ENCODE data around the gene NXPE4. TPM values are rescaled to one million over a fixed set of nuclear protein-coding genes. Genes with fewer than 3 reads are reported as not detected.

The NXPE4 gene
- total RNA-seq, 2 donors from 2014 or later = 95.2 to 178 TPM

DNA sequence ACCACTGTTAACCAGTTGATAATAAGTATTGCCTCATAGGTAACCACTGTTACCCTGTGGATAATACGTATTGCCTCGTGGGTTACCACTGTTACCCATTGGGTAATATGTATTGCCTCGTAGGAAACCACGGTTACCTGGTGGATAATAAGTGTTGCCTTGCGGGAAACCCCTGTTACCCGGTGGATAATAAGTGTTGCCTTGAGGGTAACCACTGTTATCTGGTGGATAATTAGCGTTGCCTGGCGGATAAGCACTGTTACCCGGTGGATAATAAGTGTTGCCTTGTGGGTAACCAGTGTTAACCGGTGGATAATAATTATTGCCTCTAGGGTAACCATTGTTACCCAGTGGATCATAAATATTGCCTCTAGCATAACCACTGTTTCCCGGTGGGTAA is 27.3 kb upstream of the NXPE4 start:
- intact Hi-C loops (cut with DNase I) = no loop called here
- no peaks in the 10 kb centered on the region for H3K27me3 ChIP-seq

DNA sequence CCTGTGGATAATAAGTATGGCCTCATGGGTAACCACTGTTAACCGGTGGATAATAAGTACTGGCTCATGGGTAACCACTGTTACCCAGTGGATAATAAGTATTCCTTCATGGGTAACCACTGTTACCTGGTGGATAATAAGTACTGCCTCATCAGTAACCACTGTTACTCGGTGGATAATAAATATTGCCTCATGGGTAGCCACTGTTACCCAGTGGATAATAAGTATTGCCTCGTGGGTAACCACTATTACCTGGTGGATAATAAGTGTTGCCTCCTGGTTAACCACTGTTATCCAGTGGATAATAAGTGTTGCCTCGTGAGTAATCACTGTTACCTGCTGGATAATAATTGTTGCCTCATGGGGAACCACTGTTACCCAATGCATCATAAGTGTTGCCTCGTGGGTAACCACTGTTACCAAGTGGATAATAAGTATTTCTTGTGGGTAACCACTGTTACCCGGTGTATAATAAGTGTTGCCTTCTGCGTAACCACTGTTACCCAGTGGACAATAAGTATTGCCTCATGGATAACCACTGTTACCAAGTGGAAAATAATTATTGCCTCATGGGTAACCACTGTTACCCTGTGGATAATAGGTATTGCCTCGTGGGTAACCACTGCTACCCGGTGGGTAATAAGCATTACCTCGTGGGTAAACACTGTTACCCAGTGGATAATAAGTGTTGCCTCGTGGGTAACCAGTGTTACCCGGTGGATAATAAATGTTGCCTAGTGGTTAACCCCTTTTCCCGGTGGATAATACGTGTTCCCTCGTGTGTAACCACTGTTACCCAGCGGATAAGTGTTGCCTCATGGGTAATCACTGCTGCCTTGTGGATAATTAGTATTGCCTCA is 26.6 kb upstream of the NXPE4 start:
- Histone ChIP-seq H3K9me3 (no peaks in the 10 kb centered on the region), H3K27me3 (no peaks in the 10 kb centered on the region), H3K36me3 (no peaks in the 10 kb centered on the region), H3K4me3 (no peak overlapping the region), H3K9ac (ENCODE audit: low read depth in 2 of 2, low read length in 2 of 2) (no peak overlapping the region), H3K4me1 (no peaks in the 10 kb centered on the region), H3K27ac (no peak overlapping the region)
- peak; percentile 12 for DNase-seq
- intact Hi-C loops (cut with DNase I) = no loop called here
- TF ChIP-seq, protein P1, sequence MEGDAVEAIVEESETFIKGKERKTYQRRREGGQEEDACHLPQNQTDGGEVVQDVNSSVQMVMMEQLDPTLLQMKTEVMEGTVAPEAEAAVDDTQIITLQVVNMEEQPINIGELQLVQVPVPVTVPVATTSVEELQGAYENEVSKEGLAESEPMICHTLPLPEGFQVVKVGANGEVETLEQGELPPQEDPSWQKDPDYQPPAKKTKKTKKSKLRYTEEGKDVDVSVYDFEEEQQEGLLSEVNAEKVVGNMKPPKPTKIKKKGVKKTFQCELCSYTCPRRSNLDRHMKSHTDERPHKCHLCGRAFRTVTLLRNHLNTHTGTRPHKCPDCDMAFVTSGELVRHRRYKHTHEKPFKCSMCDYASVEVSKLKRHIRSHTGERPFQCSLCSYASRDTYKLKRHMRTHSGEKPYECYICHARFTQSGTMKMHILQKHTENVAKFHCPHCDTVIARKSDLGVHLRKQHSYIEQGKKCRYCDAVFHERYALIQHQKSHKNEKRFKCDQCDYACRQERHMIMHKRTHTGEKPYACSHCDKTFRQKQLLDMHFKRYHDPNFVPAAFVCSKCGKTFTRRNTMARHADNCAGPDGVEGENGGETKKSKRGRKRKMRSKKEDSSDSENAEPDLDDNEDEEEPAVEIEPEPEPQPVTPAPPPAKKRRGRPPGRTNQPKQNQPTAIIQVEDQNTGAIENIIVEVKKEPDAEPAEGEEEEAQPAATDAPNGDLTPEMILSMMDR (IDR thresholded peaks at IDR 0.05) = no peak

More for the DNA sequence above, 27.3 kb upstream of the NXPE4 start:
- no peak overlapping the region for H3K9ac ChIP-seq (ENCODE audit: low read depth in 2 of 2, low read length in 2 of 2)
- DNase-seq = peak; percentile 16
- H3K4me3 ChIP-seq = no peak overlapping the region
- no peaks in the 10 kb centered on the region for H3K4me1 ChIP-seq
- H3K36me3 ChIP-seq = no peaks in the 10 kb centered on the region
- TF ChIP-seq, protein P1 (IDR thresholded peaks at IDR 0.05) = no peak
- no peaks in the 10 kb centered on the region for H3K9me3 ChIP-seq
- no peak overlapping the region for H3K27ac ChIP-seq

DNA sequence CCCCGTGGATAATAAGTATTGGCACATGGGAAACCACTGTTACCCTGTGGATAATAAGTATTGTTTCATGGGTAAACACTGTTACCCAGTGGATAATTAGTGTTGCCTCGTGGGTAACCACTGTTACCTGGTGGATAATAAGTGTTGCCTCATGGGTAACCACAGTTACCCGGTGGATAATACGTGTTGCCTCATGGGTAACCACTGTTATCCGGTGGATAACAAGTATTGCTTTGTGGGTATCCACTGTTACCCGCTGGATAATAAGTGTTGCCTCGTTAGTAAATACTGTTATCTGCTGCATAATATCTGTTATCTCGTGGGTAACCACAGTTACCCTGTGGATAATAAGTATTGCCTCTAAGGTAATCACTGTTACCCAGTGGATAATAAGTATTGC is 25.5 kb upstream of the NXPE4 start:
- intact Hi-C loops (cut with DNase I) = no loop called here

DNA sequence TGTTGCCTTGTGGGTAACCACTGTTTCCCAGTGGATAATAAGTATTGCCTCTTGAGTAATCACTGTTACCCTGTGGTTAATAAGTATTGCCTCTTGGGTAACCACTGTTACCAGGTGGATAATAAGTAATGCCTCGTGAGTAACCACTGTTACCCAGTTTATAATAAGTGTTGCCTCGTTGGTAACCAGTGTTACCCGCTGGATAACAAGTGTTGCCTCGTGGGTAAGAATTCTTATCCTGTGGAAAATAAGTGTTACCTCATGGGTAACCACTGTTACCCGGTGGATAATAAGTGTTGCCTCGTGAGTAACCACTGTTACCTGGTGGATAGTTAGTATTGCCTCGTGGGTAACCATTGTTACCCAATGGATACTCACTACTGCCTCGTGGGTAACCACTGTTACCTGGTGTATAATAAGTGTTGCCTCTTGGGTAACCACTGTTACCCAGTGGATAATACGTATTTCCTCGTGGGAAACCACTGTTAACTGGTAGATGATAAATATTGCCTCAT is 24.1 kb upstream of the NXPE4 start:
- H3K36me3 ChIP-seq = no peaks in the 10 kb centered on the region
- intact Hi-C loops (cut with DNase I) = no loop called here
- TF ChIP-seq, protein P1 (IDR thresholded peaks at IDR 0.05) = no peak

More for the DNA sequence above, 25.5 kb upstream of the NXPE4 start:
- Histone ChIP-seq H3K4me1 (no peaks in the 10 kb centered on the region), H3K27ac (no peak overlapping the region), H3K36me3 (no peaks in the 10 kb centered on the region), H3K27me3 (no peaks in the 10 kb centered on the region), H3K9ac (ENCODE audit: low read depth in 2 of 2, low read length in 2 of 2) (no peak overlapping the region), H3K4me3 (no peak overlapping the region), H3K9me3 (no peaks in the 10 kb centered on the region)
- peak; percentile 9 for DNase-seq
- TF ChIP-seq, protein P1 (IDR thresholded peaks at IDR 0.05) = no peak

DNA sequence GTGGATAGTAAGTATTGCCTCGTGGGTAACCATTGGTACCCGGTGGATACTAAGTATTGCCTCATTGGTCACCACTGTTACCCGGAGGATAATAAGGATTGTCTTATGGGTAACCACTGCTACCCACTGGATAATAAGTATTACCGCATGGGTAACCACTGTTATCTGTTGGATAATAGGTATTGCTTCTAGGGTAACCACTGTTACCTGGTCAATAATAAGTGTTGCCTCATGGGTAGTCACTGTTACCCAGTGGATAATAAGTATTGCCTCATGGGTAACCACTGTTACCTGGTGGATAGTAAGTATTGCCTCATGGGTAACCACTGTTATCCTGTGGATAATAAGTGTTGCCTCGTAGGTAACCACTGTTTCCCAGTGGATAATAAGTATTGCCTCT is 22.6 kb upstream of the NXPE4 start:
- intact Hi-C loops (cut with DNase I) = no loop called here
- TF ChIP-seq, protein P1 (IDR thresholded peaks at IDR 0.05) = no peak

More for the DNA sequence above, 24.1 kb upstream of the NXPE4 start:
- Histone ChIP-seq H3K27me3 (no peaks in the 10 kb centered on the region), H3K4me1 (no peaks in the 10 kb centered on the region), H3K9me3 (no peaks in the 10 kb centered on the region), H3K27ac (no peak overlapping the region), H3K9ac (ENCODE audit: low read depth in 2 of 2, low read length in 2 of 2) (no peak overlapping the region), H3K4me3 (no peak overlapping the region)
- no peak for DNase-seq

More for the DNA sequence above, 22.6 kb upstream of the NXPE4 start:
- no peaks in the 10 kb centered on the region for H3K4me1 ChIP-seq
- DNase-seq = no peak
- no peak overlapping the region for H3K9ac ChIP-seq (ENCODE audit: low read depth in 2 of 2, low read length in 2 of 2)
- no peak overlapping the region for H3K27ac ChIP-seq
- H3K36me3 ChIP-seq = no peaks in the 10 kb centered on the region
- H3K27me3 ChIP-seq = no peaks in the 10 kb centered on the region
- H3K9me3 ChIP-seq = no peaks in the 10 kb centered on the region
- H3K4me3 ChIP-seq = no peak overlapping the region

All from colonic mucosa (tissue), 4 donors.